Subcutaneous adipose tissue (tissue), 4 donors: ENCODE measurements around the gene PPIL1. TPM values are rescaled to one million over a fixed set of nuclear protein-coding genes. Genes with fewer than 3 reads are reported as not detected.

ENCODE experiments used
- CTCF ChIP-seq: fragments of 450-650 bp; IDR thresholded peaks from one replicate; pipeline ENCODE4 v1.5.1; 2016; ENCODE audit warnings: low read depth, mild to moderate bottlenecking, control low read depth, antibody characterized with exemption, moderate library complexity
- total RNA-seq, 4 donors: library from RNA; depleted of rRNA; stranded (reverse); fragments of >200 nt; gene quantifications; one replicate each; pipeline ENCODE4 v1.1.0, GENCODE V29; 2016

Gene PPIL1
- total RNA-seq, 4 donors from 2014 or later, result 4.3 to 18.4 (median 6.7) TPM

- TF ChIP-seq CTCF, result no peak
Observed at GRCh38 chr6:36817847-36818246, 56.8 kb downstream of the PPIL1 start.

GRCh38 chr6:36817176-36817817, 57.3 kb downstream of the PPIL1 start:
- TF ChIP-seq CTCF, result no peak

- no peak for TF ChIP-seq CTCF
Observed at GRCh38 chr6:36815962-36816735, 58.5 kb downstream of the PPIL1 start.

- TF ChIP-seq CTCF, result no peak
Observed at GRCh38 chr6:36814249-36814648, 60.4 kb downstream of the PPIL1 start.

- no peak for TF ChIP-seq CTCF
Observed at GRCh38 chr6:36813526-36813925, 61.1 kb downstream of the PPIL1 start.

- no peak for TF ChIP-seq CTCF
Observed at GRCh38 chr6:36809941-36810803, 64.4 kb downstream of the PPIL1 start.

GRCh38 chr6:36809156-36809555, 65.4 kb downstream of the PPIL1 start:
- no peak for TF ChIP-seq CTCF
